NCI-H748 (cell line): Measurements from ENCODE around the gene PITPNB.

Experiments used
- DNase-seq: peaks from one replicate; lab custom pipeline; 2025; ENCODE audit not compliant: unreplicated experiment; lab: John Stamatoyannopoulos, UW

Gene PITPNB

DNA sequence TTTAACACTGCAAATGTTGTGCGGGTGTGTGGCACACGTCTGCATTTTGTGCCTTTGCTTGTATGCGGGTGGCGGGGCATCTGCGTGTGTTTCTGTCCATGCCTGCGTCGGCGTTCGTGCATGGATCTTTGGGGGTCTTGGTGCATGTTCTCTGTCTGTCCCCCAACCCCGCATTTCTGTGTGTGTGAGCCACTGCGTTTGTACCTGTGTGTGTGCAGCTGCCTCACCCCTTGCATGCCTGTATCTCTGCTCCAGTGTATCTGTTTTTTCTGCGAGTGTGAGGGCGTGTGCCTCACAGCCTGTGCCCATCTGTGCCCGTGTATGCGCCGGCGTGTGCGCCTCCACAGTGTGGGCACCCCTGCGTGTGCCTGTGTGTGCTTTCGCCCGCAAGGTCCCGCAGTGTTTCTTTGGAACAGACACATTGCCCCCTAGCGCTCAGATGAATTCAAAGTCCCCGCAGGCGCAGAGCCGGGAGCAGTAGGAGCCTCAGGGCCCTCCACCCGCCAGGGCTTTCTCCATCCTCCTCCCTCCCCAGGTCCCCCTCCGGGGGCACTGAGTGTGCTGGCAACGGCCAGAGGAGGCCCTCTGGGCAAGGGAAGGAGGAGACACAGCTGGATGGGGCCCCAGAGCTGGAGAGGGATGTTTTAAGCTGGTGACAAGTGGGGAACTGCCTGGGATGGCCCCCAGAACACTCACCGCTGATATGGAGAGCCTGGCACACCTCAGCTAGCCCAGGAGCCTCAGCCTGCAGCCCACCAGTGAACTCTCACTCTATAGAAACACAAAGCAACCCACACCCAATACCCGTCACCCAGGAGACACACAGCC, 114.4 kb downstream of the PITPNB start:
- peak; percentile 65 for DNase-seq

DNA sequence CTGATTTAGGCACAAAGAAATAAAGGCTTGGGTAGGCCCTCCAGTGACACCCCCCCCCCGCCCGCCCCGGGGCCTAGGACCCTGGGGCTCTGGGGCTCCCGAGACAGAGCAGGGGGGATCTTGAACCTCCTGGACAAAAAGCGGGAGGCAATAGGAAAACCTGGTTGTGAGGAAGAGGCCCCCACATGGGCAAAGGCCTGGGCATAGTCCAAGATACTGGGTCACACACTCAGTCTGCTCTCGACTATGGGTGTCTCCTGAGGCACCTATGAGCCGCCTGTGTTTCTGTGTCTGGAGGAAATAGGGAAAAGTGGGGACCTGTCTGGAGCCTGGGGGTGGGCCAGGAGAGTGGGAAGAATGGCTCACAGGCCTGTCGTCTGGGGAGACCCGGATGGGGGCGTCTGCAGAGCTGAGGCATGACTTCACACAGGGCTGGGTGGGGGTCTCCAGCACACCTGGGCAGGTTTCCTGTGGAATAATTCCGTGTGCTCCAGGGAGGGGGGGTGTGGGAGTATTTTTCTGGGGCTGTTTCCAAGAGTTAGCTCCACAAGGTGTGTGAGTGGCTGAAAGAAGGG, 115.1 kb downstream of the PITPNB start:
- no peak for DNase-seq

DNA sequence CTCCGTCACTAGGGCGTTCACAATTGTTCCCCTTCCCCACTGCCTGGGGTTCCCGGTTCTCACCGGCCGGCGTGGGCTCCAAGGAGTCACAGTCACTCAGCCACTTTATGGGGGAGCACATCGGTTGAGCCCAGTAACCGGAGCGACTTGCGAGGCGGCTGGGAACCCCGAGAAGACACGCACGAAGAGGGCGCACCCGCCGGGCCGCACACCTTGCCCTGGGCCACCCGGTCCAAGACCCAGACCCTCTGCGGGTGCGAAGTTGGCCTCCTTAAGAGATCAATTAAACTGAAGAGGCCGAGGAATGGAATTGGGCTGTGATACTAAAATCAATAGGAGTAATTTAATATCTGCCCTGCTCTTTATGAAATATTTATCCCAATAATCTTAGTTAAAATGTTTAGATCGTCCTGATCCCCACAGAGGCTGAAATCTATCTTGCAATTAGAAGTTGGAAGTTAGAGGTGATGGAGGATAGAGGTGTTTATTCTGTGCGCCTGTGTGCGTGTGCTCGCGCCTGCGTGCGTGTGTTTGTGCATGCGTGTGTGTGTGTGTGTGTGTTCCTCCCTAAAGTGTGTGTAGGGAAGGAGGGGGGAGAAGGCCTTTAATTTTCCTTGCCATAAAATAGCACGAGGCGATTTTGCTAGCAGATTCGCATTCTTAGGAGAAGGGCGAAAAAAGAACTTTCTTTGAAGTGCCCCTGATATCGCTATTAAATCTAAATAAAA, 116.5 kb downstream of the PITPNB start:
- peak; percentile 1 for DNase-seq
